OCI-LY1 (cell line): ENCODE data around the gene FUBP3.

Experiments used
- H2AFZ ChIP-seq: fragments of 200-600 bp; sonication (generic), shearing (Covaris generic); 2 replicates; pipeline ENCODE4 v1.6.0; 2014; ENCODE audit warnings: antibody characterized with exemption, mild to moderate bottlenecking, low read length
- H3F3A ChIP-seq: fragments of 200-600 bp; sonication (generic), shearing (Covaris generic); 2 replicates; pipeline ENCODE4 v1.6.0; 2014; ENCODE audit warnings: mild to moderate bottlenecking, antibody characterized with exemption, low read length, moderate library complexity; ENCODE audit not compliant: insufficient read depth
- H3K27ac ChIP-seq: fragments of 200-600 bp; sonication (generic); 2 replicates; pipeline ENCODE4 v1.5.1; 2014; ENCODE audit warnings: low read length, mixed run types, mild to moderate bottlenecking, low read depth; ENCODE audit not compliant: poor library complexity, severe bottlenecking
- H3K27me3 ChIP-seq: fragments of 200-600 bp; sonication (generic); 2 replicates; pipeline ENCODE4 v1.6.0; 2014; ENCODE audit warnings: antibody characterized with exemption, mild to moderate bottlenecking, low read length, moderate library complexity; ENCODE audit not compliant: insufficient read depth
- H3K36me3 ChIP-seq: fragments of 200-600 bp; sonication (generic); 2 replicates; pipeline ENCODE4 v1.6.1; 2014; ENCODE audit warnings: mild to moderate bottlenecking, antibody characterized with exemption, low read length, moderate library complexity, mixed read lengths; ENCODE audit not compliant: insufficient read depth
- H3K4me1 ChIP-seq: fragments of 200-600 bp; sonication (generic); 2 replicates; pipeline ENCODE4 v1.5.1; 2014; ENCODE audit warnings: mild to moderate bottlenecking, low read length, moderate library complexity; ENCODE audit not compliant: insufficient read depth, severe bottlenecking
- H3K4me2 ChIP-seq: fragments of 200-600 bp; sonication (generic), shearing (Covaris generic); 2 replicates; pipeline ENCODE4 v1.6.1; 2014; ENCODE audit warnings: low read length
- H3K4me3 ChIP-seq: fragments of 200-600 bp; sonication (generic); 2 replicates; pipeline ENCODE4 v1.5.1; 2014; ENCODE audit warnings: low read length, low read depth, mild to moderate bottlenecking, mixed read lengths; ENCODE audit not compliant: poor library complexity, severe bottlenecking
- H3K79me2 ChIP-seq: fragments of 200-600 bp; shearing (Covaris generic); 2 replicates; pipeline ENCODE4 v1.6.1; 2016; ENCODE audit warnings: mixed run types, low read length, mixed read lengths; ENCODE audit not compliant: insufficient read depth
- H3K9ac ChIP-seq: fragments of 200-600 bp; sonication (generic), shearing (Covaris generic); 2 replicates; pipeline ENCODE4 v1.6.1; 2014; ENCODE audit warnings: mild to moderate bottlenecking, low read length, mixed read lengths
- H3K9me2 ChIP-seq: fragments of 200-600 bp; sonication (generic), shearing (Covaris generic); 2 replicates; pipeline ENCODE4 v1.6.1; 2014; ENCODE audit warnings: low read depth, mild to moderate bottlenecking, low read length, mixed read lengths
- H3K9me3 ChIP-seq: fragments of 200-600 bp; shearing (Covaris generic); 2 replicates; pipeline ENCODE4 v1.6.1; 2014; ENCODE audit warnings: low read length, mixed read lengths
- H4K20me1 ChIP-seq: fragments of 200-600 bp; sonication (generic), shearing (Covaris generic); 2 replicates; pipeline ENCODE4 v1.6.0; 2016; ENCODE audit warnings: mild to moderate bottlenecking, low read length; ENCODE audit not compliant: insufficient read depth
- CTCF ChIP-seq: fragments of 200-600 bp; sonication (generic), shearing (Covaris generic); IDR thresholded peaks from 2 replicates; pipeline ENCODE4 v1.5.1; 2017; ENCODE audit warnings: mild to moderate bottlenecking, antibody characterized with exemption, low read length, moderate library complexity, mixed read lengths
- EZH2 ChIP-seq: fragments of 200-600 bp; sonication (generic), shearing (Covaris generic); IDR thresholded peaks from 2 replicates; pipeline ENCODE4 v1.8.0; 2017; ENCODE audit warnings: borderline replicate concordance, mixed run types, mild to moderate bottlenecking, antibody characterized with exemption, low read length, moderate library complexity, mixed read lengths

The FUBP3 gene

GRCh38 chr9:130578865-130579737, at the start of gene FUBP3:
Gene FUBP3, plus strand, starts transcription at chr9:130579577. Its CDS starts 104 bp downstream, at chr9:130579681.
- Histone ChIP-seq H3K27me3 (no peaks in the 10 kb centered on the region), H3F3A (no peaks in the 10 kb centered on the region), H3K4me1 (peaks cover 23% of the 10 kb centered on the region), H4K20me1 (peaks cover 5% of the 10 kb centered on the region; the same call in 1 of the 2 replicates), H3K9me3 (no peaks in the 10 kb centered on the region), H3K79me2 (peaks cover 14% of the 10 kb centered on the region), H3K9ac (peak within 1 kb of the TSS; percentile 81), H3K4me2 (peak within 1 kb of the TSS; percentile 91), H3K36me3 (peaks cover 18% of the 10 kb centered on the region; the same call in 1 of the 2 replicates), H3K27ac (peak within 1 kb of the TSS; percentile 2), H3K4me3 (peak within 1 kb of the TSS; percentile 90), H3K9me2 (no peaks in the 10 kb centered on the region), H2AFZ (no peak within 1 kb of the TSS)
- TF ChIP-seq EZH2, result no peak
- no peak for TF ChIP-seq CTCF

GRCh38 chr9:130530938-130531337, 48.4 kb upstream of the FUBP3 start:
- TF ChIP-seq EZH2 (no peak), CTCF (no peak)
- no peaks in the 10 kb centered on the region for H3K9me3 ChIP-seq
- no peak overlapping the region for H3K9ac ChIP-seq
- H3K27ac ChIP-seq, result no peak overlapping the region
- H3K9me2 ChIP-seq, result no peaks in the 10 kb centered on the region
- H3K79me2 ChIP-seq, result no peaks in the 10 kb centered on the region
- no peaks in the 10 kb centered on the region for H3K4me1 ChIP-seq
- H3K4me3 ChIP-seq, result no peak overlapping the region
- no peaks in the 10 kb centered on the region for H3F3A ChIP-seq
- H3K4me2 ChIP-seq, result no peak overlapping the region
- no peaks in the 10 kb centered on the region for H3K36me3 ChIP-seq
- no peaks in the 10 kb centered on the region for H4K20me1 ChIP-seq
- H2AFZ ChIP-seq, result no peak overlapping the region
- H3K27me3 ChIP-seq, result no peaks in the 10 kb centered on the region

- TF ChIP-seq EZH2, result no peak
- H3K9ac ChIP-seq, result no peak overlapping the region
- no peak overlapping the region for H3K4me3 ChIP-seq
- no peak overlapping the region for H3K27ac ChIP-seq
- no peaks in the 10 kb centered on the region for H3K9me2 ChIP-seq
- no peak overlapping the region for H3K4me2 ChIP-seq
- H2AFZ ChIP-seq, result no peak overlapping the region
- no peaks in the 10 kb centered on the region for H3K79me2 ChIP-seq
- H3K4me1 ChIP-seq, result no peaks in the 10 kb centered on the region
- no peaks in the 10 kb centered on the region for H3K27me3 ChIP-seq
- no peaks in the 10 kb centered on the region for H3F3A ChIP-seq
- H3K9me3 ChIP-seq, result no peaks in the 10 kb centered on the region
- no peaks in the 10 kb centered on the region for H3K36me3 ChIP-seq
- H4K20me1 ChIP-seq, result no peaks in the 10 kb centered on the region
These were observed 47.7 kb upstream of the FUBP3 start for GRCh38 chr9:130531670-130532069.
